ENCODE measurements around the gene FCF1. TPM values are rescaled to one million over a fixed set of nuclear protein-coding genes. Genes with fewer than 3 reads are reported as not detected.

The FCF1 gene
- total RNA-seq, 4 donors from 2014 or later, result 19.1 to 26.7 (median 23.2) TPM

GRCh38 chr14:74669256-74669655 is 43.7 kb upstream of the FCF1 start:
- Histone ChIP-seq H3K27ac (replicated peaks in 1 of 4) (no peak overlapping the region), H3K4me3 (no peak overlapping the region), H3K36me3 (peaks cover 49 to 96% (median 78%) of the 10 kb centered on the region in 4 donors), H3K27me3 (no peaks in the 10 kb centered on the region), H3K4me1 (peaks cover 0 to 6% (median 0%) of the 10 kb centered on the region in 4 donors), H3K9me3 (no peaks in the 10 kb centered on the region)
- intact Hi-C loops (cut with DNase I), result no loop called here
- TF ChIP-seq CTCF (IDR thresholded peaks at IDR 0.05), result no peak
- no peak for TF ChIP-seq POLR2AphosphoS5 (IDR thresholded peaks at IDR 0.05)
- TF ChIP-seq POLR2A (IDR thresholded peaks at IDR 0.05; ENCODE audit: low read depth), result no peak
- TF ChIP-seq EP300 (IDR thresholded peaks at IDR 0.05), result no peak
- WGBS, result 92% methylated on average over 1 of the region's 1 CpG
- no peak for DNase-seq (ENCODE audit: extremely low spot score)

GRCh38 chr14:74669846-74670245 is 43.1 kb upstream of the FCF1 start:
- Histone ChIP-seq H3K4me3 (no peak overlapping the region), H3K4me1 (peaks cover 0 to 6% (median 0%) of the 10 kb centered on the region in 4 donors), H3K36me3 (peaks cover 54 to 96% (median 83%) of the 10 kb centered on the region in 4 donors), H3K9me3 (no peaks in the 10 kb centered on the region), H3K27me3 (no peaks in the 10 kb centered on the region), H3K27ac (replicated peaks in 1 of 4) (no peak overlapping the region)
- intact Hi-C loops (cut with DNase I), result no loop called here
- WGBS, result 98% methylated on average over 10 of the region's 10 CpGs
- no peak for DNase-seq (ENCODE audit: extremely low spot score)
- TF ChIP-seq POLR2A (IDR thresholded peaks at IDR 0.05; ENCODE audit: low read depth) (no peak), POLR2AphosphoS5 (IDR thresholded peaks at IDR 0.05) (no peak), CTCF (IDR thresholded peaks at IDR 0.05) (no peak), EP300 (IDR thresholded peaks at IDR 0.05) (no peak)

GRCh38 chr14:74670726-74671411 is 42.1 kb upstream of the FCF1 start:
- intact Hi-C loops (cut with DNase I), result no loop called here

GRCh38 chr14:74671789-74672188 is 41.2 kb upstream of the FCF1 start:
- 52% methylated on average over 4 of the region's 4 CpGs for WGBS
- Histone ChIP-seq H3K4me3 (no peak overlapping the region), H3K4me1 (peaks cover 0 to 6% (median 0%) of the 10 kb centered on the region in 4 donors), H3K27ac (replicated peaks in 1 of 4) (peak overlapping the region in 3 of 4 donors; percentile 9 to 32 (median 28)), H3K9me3 (no peaks in the 10 kb centered on the region), H3K36me3 (peaks cover 54 to 97% (median 90%) of the 10 kb centered on the region in 4 donors), H3K27me3 (no peaks in the 10 kb centered on the region)
- intact Hi-C loops (cut with DNase I), result no loop called here
- TF ChIP-seq CTCF (IDR thresholded peaks at IDR 0.05) (no peak), POLR2A (IDR thresholded peaks at IDR 0.05; ENCODE audit: low read depth) (no peak), EP300 (IDR thresholded peaks at IDR 0.05) (no peak), POLR2AphosphoS5 (IDR thresholded peaks at IDR 0.05) (peak in 1 of 2 donors; percentile 15)
- DNase-seq (ENCODE audit: extremely low spot score), result no peak

More at GRCh38 chr14:74670726-74671411, 42.1 kb upstream of the FCF1 start:
- Histone ChIP-seq H3K27ac (replicated peaks in 1 of 4) (peak overlapping the region in 1 of 4 donors; percentile 9), H3K36me3 (peaks cover 52 to 99% (median 88%) of the 10 kb centered on the region in 4 donors), H3K9me3 (no peaks in the 10 kb centered on the region), H3K27me3 (no peaks in the 10 kb centered on the region), H3K4me3 (no peak overlapping the region), H3K4me1 (peaks cover 0 to 6% (median 0%) of the 10 kb centered on the region in 4 donors)
- 82% methylated on average over 9 of the region's 9 CpGs for WGBS
- DNase-seq (ENCODE audit: extremely low spot score), result no peak
- no peak for TF ChIP-seq EP300 (IDR thresholded peaks at IDR 0.05)
- no peak for TF ChIP-seq POLR2AphosphoS5 (IDR thresholded peaks at IDR 0.05)
- no peak for TF ChIP-seq POLR2A (IDR thresholded peaks at IDR 0.05; ENCODE audit: low read depth)
- no peak for TF ChIP-seq CTCF (IDR thresholded peaks at IDR 0.05)

All from esophagus muscularis mucosa (tissue), 4 donors.